OCI-LY3 (cell line): ENCODE data around the gene BICDL1.

ENCODE experiments used
- H2AFZ ChIP-seq: fragments of 200-600, 300-600 bp; shearing (Covaris generic); 2 replicates; pipeline ENCODE4 v1.6.0; 2014; ENCODE audit warnings: antibody characterized with exemption, low read depth, low read length
- H3K27ac ChIP-seq: fragments of 200-600, 300-600 bp; sonication (generic); 2 replicates; pipeline ENCODE4 v1.5.1; 2014; ENCODE audit warnings: mild to moderate bottlenecking, low read length, moderate library complexity, mixed read lengths
- H3K27me3 ChIP-seq: fragments of 200-600, 300-600 bp; sonication (generic); 2 replicates; pipeline ENCODE4 v1.6.1; 2014; ENCODE audit warnings: low read depth, low read length, mixed read lengths
- H3K36me3 ChIP-seq: fragments of 200-600, 300-600 bp; sonication (generic); replicated peaks from 2 replicates; pipeline ENCODE3; 2014; ENCODE audit warnings: low read depth, low read length, mixed read lengths
- H3K4me1 ChIP-seq: fragments of 300-600, 200-600 bp; sonication (generic); 2 replicates; pipeline ENCODE4 v1.6.1; 2014; ENCODE audit warnings: low read length, mixed read lengths
- H3K4me2 ChIP-seq: fragments of 200-600, 300-600 bp; sonication (generic); 2 replicates; pipeline ENCODE4 v1.6.1; 2014; ENCODE audit warnings: low read length, mixed read lengths
- H3K4me3 ChIP-seq: fragments of 300-600, 200-600 bp; sonication (generic); 2 replicates; pipeline ENCODE4 v1.5.1; 2014; ENCODE audit warnings: antibody characterized with exemption, mild to moderate bottlenecking, low read length, moderate library complexity
- H3K79me2 ChIP-seq: fragments of 300-600, 200-600 bp; shearing (Covaris generic); 2 replicates; pipeline ENCODE4 v1.6.1; 2014; ENCODE audit warnings: mild to moderate bottlenecking, low read length, mixed read lengths
- H3K9ac ChIP-seq: fragments of 300-600, 200-600 bp; shearing (Covaris generic); 2 replicates; pipeline ENCODE4 v1.6.0; 2014; ENCODE audit warnings: mild to moderate bottlenecking, low read length, moderate library complexity
- H3K9me3 ChIP-seq: fragments of 200-600, 300-600 bp; shearing (Covaris generic); 2 replicates; pipeline ENCODE4 v1.6.1; 2014; ENCODE audit warnings: low read length, mixed read lengths; ENCODE audit not compliant: insufficient read depth
- H4K20me1 ChIP-seq: fragments of 200-600, 300-600 bp; sonication (generic); 2 replicates; pipeline ENCODE4 v1.6.1; 2016; ENCODE audit warnings: low read length, mixed read lengths; ENCODE audit not compliant: insufficient read depth
- CTCF ChIP-seq: fragments of 200-600, 300-600 bp; sonication (generic); IDR thresholded peaks from 2 replicates; pipeline ENCODE4 v1.5.1; 2014; ENCODE audit warnings: antibody characterized with exemption, low read length, low read depth
- EZH2phosphoT487 ChIP-seq: fragments of 200-600 bp; shearing (Covaris generic); IDR thresholded peaks from 2 replicates; pipeline ENCODE4 v1.6.1; 2018; ENCODE audit warnings: antibody characterized with exemption, mixed run types, low read depth

Gene BICDL1

GRCh38 chr12:120049426-120049825 lies 60.4 kb downstream of the BICDL1 start:
- Histone ChIP-seq H3K27ac (no peak overlapping the region), H3K9ac (no peak overlapping the region), H2AFZ (no peak overlapping the region), H3K36me3 (no peaks in the 10 kb centered on the region), H3K4me3 (no peak overlapping the region), H3K4me2 (no peak overlapping the region), H4K20me1 (0 out of 2 replicates have a peak, but pooled peaks cover 2% of the 10 kb centered on the region), H3K79me2 (no peaks in the 10 kb centered on the region), H3K27me3 (no peaks in the 10 kb centered on the region), H3K4me1 (no peaks in the 10 kb centered on the region), H3K9me3 (no peaks in the 10 kb centered on the region)
- TF ChIP-seq EZH2phosphoT487, result no peak
- TF ChIP-seq CTCF, result no peak

GRCh38 chr12:120051535-120051934 lies 62.5 kb downstream of the BICDL1 start:
- no peaks in the 10 kb centered on the region for H3K79me2 ChIP-seq
- no peaks in the 10 kb centered on the region for H3K9me3 ChIP-seq
- no peaks in the 10 kb centered on the region for H3K27me3 ChIP-seq
- no peaks in the 10 kb centered on the region for H3K4me1 ChIP-seq
- no peak overlapping the region for H3K4me2 ChIP-seq
- no peak overlapping the region for H3K9ac ChIP-seq
- no peak overlapping the region for H2AFZ ChIP-seq
- no peak for TF ChIP-seq EZH2phosphoT487
- TF ChIP-seq CTCF, result no peak
- 0 out of 2 replicates have a peak, but pooled peaks cover 2% of the 10 kb centered on the region for H4K20me1 ChIP-seq
- H3K27ac ChIP-seq, result no peak overlapping the region
- no peak overlapping the region for H3K4me3 ChIP-seq
- H3K36me3 ChIP-seq, result no peaks in the 10 kb centered on the region

GRCh38 chr12:120054293-120054692 lies 65.3 kb downstream of the BICDL1 start:
- H3K9me3 ChIP-seq, result no peaks in the 10 kb centered on the region
- 0 out of 2 replicates have a peak, but pooled peaks cover 2% of the 10 kb centered on the region for H4K20me1 ChIP-seq
- H3K27ac ChIP-seq, result no peak overlapping the region
- no peak overlapping the region for H3K9ac ChIP-seq
- no peak overlapping the region for H3K4me3 ChIP-seq
- H3K27me3 ChIP-seq, result no peaks in the 10 kb centered on the region
- H3K4me2 ChIP-seq, result no peak overlapping the region
- H2AFZ ChIP-seq, result no peak overlapping the region
- H3K79me2 ChIP-seq, result no peaks in the 10 kb centered on the region
- no peaks in the 10 kb centered on the region for H3K4me1 ChIP-seq
- TF ChIP-seq CTCF, result no peak
- no peak for TF ChIP-seq EZH2phosphoT487
- H3K36me3 ChIP-seq, result no peaks in the 10 kb centered on the region

GRCh38 chr12:120055231-120056000 lies 66.4 kb downstream of the BICDL1 start:
- Histone ChIP-seq H3K4me2 (no peak overlapping the region), H2AFZ (no peak overlapping the region), H3K36me3 (no peaks in the 10 kb centered on the region), H3K4me1 (no peaks in the 10 kb centered on the region), H4K20me1 (no peaks in the 10 kb centered on the region), H3K27ac (no peak overlapping the region), H3K4me3 (no peak overlapping the region), H3K27me3 (no peaks in the 10 kb centered on the region), H3K79me2 (no peaks in the 10 kb centered on the region), H3K9ac (no peak overlapping the region), H3K9me3 (no peaks in the 10 kb centered on the region)
- no peak for TF ChIP-seq EZH2phosphoT487
- TF ChIP-seq CTCF, result no peak
